Measurements from ENCODE around the gene RAD18.

The RAD18 gene

GRCh38 chr3:8856721-8857120 is 106.6 kb downstream of the RAD18 start:
- DNase-seq = no peak

- no peak for DNase-seq
Measured at GRCh38 chr3:8856071-8856470, 107.2 kb downstream of the RAD18 start.

- DNase-seq = no peak
Measured at GRCh38 chr3:8854656-8855055, 108.6 kb downstream of the RAD18 start.

- no peak for DNase-seq
Measured at GRCh38 chr3:8853081-8853480, 110.2 kb downstream of the RAD18 start.

- no peak for DNase-seq
Measured at GRCh38 chr3:8852511-8852910, 110.8 kb downstream of the RAD18 start.

GRCh38 chr3:8851703-8852102 is 111.6 kb downstream of the RAD18 start:
- DNase-seq = no peak

GRCh38 chr3:8848696-8849131 is 114.6 kb downstream of the RAD18 start:
- DNase-seq = no peak

- DNase-seq = no peak
Measured at GRCh38 chr3:8847317-8847716, 116.0 kb downstream of the RAD18 start.

GRCh38 chr3:8846176-8846575 is 117.1 kb downstream of the RAD18 start:
- DNase-seq = no peak

- DNase-seq = no peak
Measured at GRCh38 chr3:8845641-8846040, 117.6 kb downstream of the RAD18 start.

GRCh38 chr3:8843347-8843746 is 119.9 kb downstream of the RAD18 start:
- DNase-seq = no peak

- no peak for DNase-seq
Measured at GRCh38 chr3:8842293-8842692, 121.0 kb downstream of the RAD18 start.

- no peak for DNase-seq
Measured at GRCh38 chr3:8841472-8841871, 121.8 kb downstream of the RAD18 start.

GRCh38 chr3:8840556-8840955 is 122.7 kb downstream of the RAD18 start:
- DNase-seq = no peak

- no peak for DNase-seq
Measured at GRCh38 chr3:8839607-8840325, 123.5 kb downstream of the RAD18 start.

GRCh38 chr3:8838765-8839423 is 124.4 kb downstream of the RAD18 start:
- DNase-seq = no peak

GRCh38 chr3:8838234-8838633 is 125.0 kb downstream of the RAD18 start:
- DNase-seq = no peak

GRCh38 chr3:8837162-8837561 is 126.1 kb downstream of the RAD18 start:
- no peak for DNase-seq

- DNase-seq = no peak
Measured at GRCh38 chr3:8836096-8836495, 127.2 kb downstream of the RAD18 start.

- no peak for DNase-seq
Measured at GRCh38 chr3:8835385-8835784, 127.9 kb downstream of the RAD18 start.

GRCh38 chr3:8834974-8835373 is 128.3 kb downstream of the RAD18 start:
- DNase-seq = no peak

GRCh38 chr3:8827641-8828040 is 135.6 kb downstream of the RAD18 start:
- DNase-seq = no peak
